ENCODE data around the gene NDOR1.
"Not testable (repeated sequence)": the region's sequence is repeated elsewhere in the genome, so short reads cannot be mapped to it uniquely, and the experiment has no call there.

Gene NDOR1

GRCh38 chr9:137241490-137242268 lies 36.2 kb downstream of the NDOR1 start:
- peaks cover 24% of the 10 kb centered on the region for H3K36me3 ChIP-seq (ENCODE audit: insufficient read depth, low read length)
- H3K4me3 ChIP-seq (ENCODE audit: low read depth in 1 of 2, low read length in 2 of 2): peak overlapping the region; percentile 60 to 62
- H3K9me3 ChIP-seq (ENCODE audit: low read length): no peaks in the 10 kb centered on the region
- no peaks in the 10 kb centered on the region for H3K27me3 ChIP-seq (ENCODE audit: control insufficient read depth in 1 of 2, insufficient read depth in 2 of 2, low read length in 2 of 2)
- peaks cover 41% of the 10 kb centered on the region for H3K4me1 ChIP-seq (ENCODE audit: insufficient read depth, low read length)
- H3K9ac ChIP-seq (ENCODE audit: low read length): peak overlapping the region; percentile 64
- peak overlapping the region; percentile 93 for H3K27ac ChIP-seq (ENCODE audit: low read depth, low read length)

GRCh38 chr9:137242269-137243203 lies 37.0 kb downstream of the NDOR1 start:
- Histone ChIP-seq H3K36me3 (ENCODE audit: insufficient read depth, low read length) (peaks cover 24% of the 10 kb centered on the region), H3K4me1 (ENCODE audit: insufficient read depth, low read length) (peaks cover 36% of the 10 kb centered on the region), H3K9me3 (ENCODE audit: low read length) (no peaks in the 10 kb centered on the region), H3K4me3 (ENCODE audit: low read depth in 1 of 2, low read length in 2 of 2) (peak overlapping the region; percentile 60 to 62), H3K27ac (ENCODE audit: low read depth, low read length) (peak overlapping the region; percentile 93), H3K27me3 (ENCODE audit: control insufficient read depth in 1 of 2, insufficient read depth in 2 of 2, low read length in 2 of 2) (no peaks in the 10 kb centered on the region), H3K9ac (ENCODE audit: low read length) (peak overlapping the region; percentile 64)

GRCh38 chr9:137243266-137243625 lies 37.7 kb downstream of the NDOR1 start:
- H3K4me3 ChIP-seq (ENCODE audit: low read depth in 1 of 2, low read length in 2 of 2); H3K9me3 ChIP-seq (ENCODE audit: low read length); H3K27me3 ChIP-seq (ENCODE audit: control insufficient read depth in 1 of 2, insufficient read depth in 2 of 2, low read length in 2 of 2); H3K9ac ChIP-seq (ENCODE audit: low read length); H3K27ac ChIP-seq (ENCODE audit: low read depth, low read length): not testable (repeated sequence)
- Histone ChIP-seq H3K36me3 (ENCODE audit: insufficient read depth, low read length) (peaks cover 24% of the 10 kb centered on the region), H3K4me1 (ENCODE audit: insufficient read depth, low read length) (peaks cover 29% of the 10 kb centered on the region)

GRCh38 chr9:137243626-137244485 lies 38.4 kb downstream of the NDOR1 start:
- Histone ChIP-seq H3K36me3 (ENCODE audit: insufficient read depth, low read length) (peaks cover 21% of the 10 kb centered on the region), H3K27me3 (ENCODE audit: control insufficient read depth in 1 of 2, insufficient read depth in 2 of 2, low read length in 2 of 2) (no peaks in the 10 kb centered on the region), H3K4me1 (ENCODE audit: insufficient read depth, low read length) (peaks cover 24% of the 10 kb centered on the region), H3K4me3 (ENCODE audit: low read depth in 1 of 2, low read length in 2 of 2) (no peak overlapping the region), H3K27ac (ENCODE audit: low read depth, low read length) (no peak overlapping the region), H3K9ac (ENCODE audit: low read length) (no peak overlapping the region), H3K9me3 (ENCODE audit: low read length) (no peaks in the 10 kb centered on the region)

- Histone ChIP-seq H3K36me3 (ENCODE audit: insufficient read depth, low read length) (peaks cover 20% of the 10 kb centered on the region), H3K27ac (ENCODE audit: low read depth, low read length) (no peak overlapping the region), H3K4me3 (ENCODE audit: low read depth in 1 of 2, low read length in 2 of 2) (no peak overlapping the region), H3K27me3 (ENCODE audit: control insufficient read depth in 1 of 2, insufficient read depth in 2 of 2, low read length in 2 of 2) (no peaks in the 10 kb centered on the region), H3K9ac (ENCODE audit: low read length) (no peak overlapping the region), H3K4me1 (ENCODE audit: insufficient read depth, low read length) (peaks cover 19% of the 10 kb centered on the region), H3K9me3 (ENCODE audit: low read length) (no peaks in the 10 kb centered on the region)
These were observed 39.3 kb downstream of the NDOR1 start for GRCh38 chr9:137244486-137245449.

- Histone ChIP-seq H3K4me1 (ENCODE audit: insufficient read depth, low read length) (peaks cover 19% of the 10 kb centered on the region), H3K9ac (ENCODE audit: low read length) (no peak overlapping the region)
These were observed 40.2 kb downstream of the NDOR1 start for GRCh38 chr9:137245450-137246421.

GRCh38 chr9:137247135-137247915 lies 41.8 kb downstream of the NDOR1 start:
- H3K9ac ChIP-seq (ENCODE audit: low read length): no peak overlapping the region
- H3K27me3 ChIP-seq (ENCODE audit: control insufficient read depth in 1 of 2, insufficient read depth in 2 of 2, low read length in 2 of 2): peaks cover 0 to 6% of the 10 kb centered on the region in 2 donors
- H3K4me1 ChIP-seq (ENCODE audit: insufficient read depth, low read length): peaks cover 15% of the 10 kb centered on the region
- no peaks in the 10 kb centered on the region for H3K9me3 ChIP-seq (ENCODE audit: low read length)
- H3K4me3 ChIP-seq (ENCODE audit: low read depth in 1 of 2, low read length in 2 of 2): no peak overlapping the region
- H3K27ac ChIP-seq (ENCODE audit: low read depth, low read length): no peak overlapping the region
- peaks cover 17% of the 10 kb centered on the region for H3K36me3 ChIP-seq (ENCODE audit: insufficient read depth, low read length)

More at GRCh38 chr9:137245450-137246421, 40.2 kb downstream of the NDOR1 start:
- Histone ChIP-seq H3K27me3 (ENCODE audit: control insufficient read depth in 1 of 2, insufficient read depth in 2 of 2, low read length in 2 of 2) (peaks cover 0 to 1% of the 10 kb centered on the region in 2 donors), H3K9me3 (ENCODE audit: low read length) (no peaks in the 10 kb centered on the region), H3K27ac (ENCODE audit: low read depth, low read length) (no peak overlapping the region), H3K36me3 (ENCODE audit: insufficient read depth, low read length) (peaks cover 20% of the 10 kb centered on the region), H3K4me3 (ENCODE audit: low read depth in 1 of 2, low read length in 2 of 2) (no peak overlapping the region)

GRCh38 chr9:137247916-137248175 lies 42.3 kb downstream of the NDOR1 start:
- Histone ChIP-seq H3K9ac (ENCODE audit: low read length) (no peak overlapping the region), H3K36me3 (ENCODE audit: insufficient read depth, low read length) (peaks cover 12% of the 10 kb centered on the region), H3K27me3 (ENCODE audit: control insufficient read depth in 1 of 2, insufficient read depth in 2 of 2, low read length in 2 of 2) (peaks cover 0 to 6% of the 10 kb centered on the region in 2 donors), H3K4me1 (ENCODE audit: insufficient read depth, low read length) (peaks cover 10% of the 10 kb centered on the region), H3K4me3 (ENCODE audit: low read depth in 1 of 2, low read length in 2 of 2) (no peak overlapping the region), H3K27ac (ENCODE audit: low read depth, low read length) (no peak overlapping the region), H3K9me3 (ENCODE audit: low read length) (no peaks in the 10 kb centered on the region)

Measured in muscle layer of colon (tissue), 2 donors.